ENCODE results near the gene SCYGR7. TPM values are rescaled to one million over a fixed set of nuclear protein-coding genes. Genes with fewer than 3 reads are reported as not detected.

Gene SCYGR7
- total and polyA plus RNA-seq, 2 of the 13 experiments (the other 11 are each of a cell fraction or from before 2014, with no cell fraction given), result not detected

- no peak for TF ChIP-seq SNAPC4 (CRISPR knock-in tag; IDR thresholded peaks at IDR 0.05)
- no peak for TF ChIP-seq SOX13 (IDR thresholded peaks at IDR 0.05)
- 0 out of 4 replicates have a peak, but pooled peaks of 1 of the 2 experiments have one; percentile 14 for TF ChIP-seq SOX13 (CRISPR knock-in tag; conservative IDR thresholded peaks at IDR 0.05 in 1 of 2, IDR thresholded peaks at IDR 0.05 in 1 of 2)
- TF ChIP-seq NFKB2 (CRISPR knock-in tag; IDR thresholded peaks at IDR 0.05; ENCODE audit: borderline replicate concordance), result no peak
- TF ChIP-seq MYNN (CRISPR knock-in tag; IDR thresholded peaks at IDR 0.05; ENCODE audit: low read depth), result no peak
- TF ChIP-seq E2F1 (CRISPR knock-in tag; IDR thresholded peaks at IDR 0.05), result no peak
- no peak for TF ChIP-seq ZNF460 (CRISPR knock-in tag; IDR thresholded peaks at IDR 0.05; ENCODE audit: borderline replicate concordance)
- TF ChIP-seq NAIF1 (CRISPR knock-in tag; IDR thresholded peaks at IDR 0.05; ENCODE audit: borderline replicate concordance), result no peak
- TF ChIP-seq CBX5 (CRISPR knock-in tag; IDR thresholded peaks at IDR 0.05; ENCODE audit: borderline replicate concordance), result no peak
- TF ChIP-seq MED1 (CRISPR knock-in tag; IDR thresholded peaks at IDR 0.05), result no peak
- no peak for TF ChIP-seq ZNF768 (CRISPR knock-in tag; IDR thresholded peaks at IDR 0.05)
- TF ChIP-seq ZNF205 (CRISPR knock-in tag; IDR thresholded peaks at IDR 0.05), result no peak
- peak; percentile 84 for TF ChIP-seq ATF2 (CRISPR knock-in tag; IDR thresholded peaks at IDR 0.05)
- TF ChIP-seq ZNF691 (CRISPR knock-in tag; IDR thresholded peaks at IDR 0.05; ENCODE audit: borderline replicate concordance, low read depth), result no peak
- TF ChIP-seq CENPT (CRISPR knock-in tag; IDR thresholded peaks at IDR 0.05; ENCODE audit: low read depth), result no peak
- TF ChIP-seq ZUFSP (CRISPR knock-in tag; IDR thresholded peaks at IDR 0.05; ENCODE audit: borderline replicate concordance), result no peak
- TF ChIP-seq TCF7 (IDR thresholded peaks at IDR 0.05; ENCODE audit: low read depth), result 0 out of 2 replicates have a peak, but pooled peaks have one; percentile 16
- TF ChIP-seq ZBTB43 (CRISPR knock-in tag; conservative IDR thresholded peaks at IDR 0.05), result no peak
- no peak for TF ChIP-seq STAG1 (CRISPR knock-in tag; IDR thresholded peaks at IDR 0.05)
Observed at GRCh38 chr2:227703280-227703732, 24.8 kb upstream of the SCYGR7 start (continued).
